Measurements from ENCODE around the gene PRR3. TPM values are rescaled to one million over a fixed set of nuclear protein-coding genes. Genes with fewer than 3 reads are reported as not detected.

The PRR3 gene
- total and polyA plus RNA-seq, 9 of the 15 experiments (the other 6 are each of a cell fraction or from before 2014, with no cell fraction given), result 23.5 to 59.6 (median 28.8) TPM

DNA sequence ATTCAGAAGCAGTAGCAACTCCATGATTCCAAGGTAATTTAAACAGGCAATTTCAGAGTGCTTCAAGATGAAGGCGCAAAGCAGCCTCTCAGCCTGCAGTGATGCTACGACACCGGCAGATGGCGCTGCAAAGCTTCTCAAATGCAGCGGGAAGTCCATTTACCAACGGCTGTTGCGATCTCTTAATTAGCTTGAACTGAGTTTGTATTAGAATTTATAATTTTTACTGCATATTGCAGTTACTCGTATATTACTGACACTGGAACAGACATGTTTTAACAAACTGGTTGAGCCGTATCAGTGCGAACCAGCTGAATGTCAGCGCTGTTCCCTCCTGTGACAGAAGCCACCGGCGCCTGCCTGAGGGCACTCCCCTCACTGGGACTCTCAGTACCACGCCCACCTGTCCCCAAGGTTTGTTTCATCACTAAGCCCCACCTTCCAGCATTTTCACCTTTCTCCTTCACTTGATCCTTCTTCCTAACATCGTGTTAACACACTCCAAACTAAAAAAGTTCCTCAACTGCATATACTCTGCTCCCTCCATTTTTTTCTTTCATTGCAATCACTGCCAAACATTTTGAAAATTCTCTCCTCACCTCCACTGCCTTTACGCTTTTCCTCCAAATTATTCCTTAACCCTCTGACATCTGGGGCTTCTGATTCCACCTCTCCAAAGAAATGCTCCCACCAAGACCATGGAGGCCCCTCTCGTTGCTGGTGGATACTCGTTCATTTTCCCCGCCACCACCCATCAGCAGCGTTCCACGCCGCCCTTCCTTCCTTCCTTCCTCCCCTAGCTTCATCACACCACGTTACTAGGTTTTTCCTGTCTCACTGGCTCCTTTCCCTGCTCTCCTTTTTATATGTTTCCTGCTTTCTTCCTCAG is 15.3 kb upstream of the PRR3 start (continued):
- TF ChIP-seq, protein P1, sequence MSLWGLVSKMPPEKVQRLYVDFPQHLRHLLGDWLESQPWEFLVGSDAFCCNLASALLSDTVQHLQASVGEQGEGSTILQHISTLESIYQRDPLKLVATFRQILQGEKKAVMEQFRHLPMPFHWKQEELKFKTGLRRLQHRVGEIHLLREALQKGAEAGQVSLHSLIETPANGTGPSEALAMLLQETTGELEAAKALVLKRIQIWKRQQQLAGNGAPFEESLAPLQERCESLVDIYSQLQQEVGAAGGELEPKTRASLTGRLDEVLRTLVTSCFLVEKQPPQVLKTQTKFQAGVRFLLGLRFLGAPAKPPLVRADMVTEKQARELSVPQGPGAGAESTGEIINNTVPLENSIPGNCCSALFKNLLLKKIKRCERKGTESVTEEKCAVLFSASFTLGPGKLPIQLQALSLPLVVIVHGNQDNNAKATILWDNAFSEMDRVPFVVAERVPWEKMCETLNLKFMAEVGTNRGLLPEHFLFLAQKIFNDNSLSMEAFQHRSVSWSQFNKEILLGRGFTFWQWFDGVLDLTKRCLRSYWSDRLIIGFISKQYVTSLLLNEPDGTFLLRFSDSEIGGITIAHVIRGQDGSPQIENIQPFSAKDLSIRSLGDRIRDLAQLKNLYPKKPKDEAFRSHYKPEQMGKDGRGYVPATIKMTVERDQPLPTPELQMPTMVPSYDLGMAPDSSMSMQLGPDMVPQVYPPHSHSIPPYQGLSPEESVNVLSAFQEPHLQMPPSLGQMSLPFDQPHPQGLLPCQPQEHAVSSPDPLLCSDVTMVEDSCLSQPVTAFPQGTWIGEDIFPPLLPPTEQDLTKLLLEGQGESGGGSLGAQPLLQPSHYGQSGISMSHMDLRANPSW (CRISPR knock-in tag; IDR thresholded peaks at IDR 0.05), result peak; percentile 68; the same call in 1 of the 2 replicates
- no peak for TF ChIP-seq ZNF197 (CRISPR knock-in tag; IDR thresholded peaks at IDR 0.05; ENCODE audit: low read depth)
- TF ChIP-seq KAT7 (CRISPR knock-in tag; IDR thresholded peaks at IDR 0.05; ENCODE audit: borderline replicate concordance), result no peak
- TF ChIP-seq ZNF551 (CRISPR knock-in tag; IDR thresholded peaks at IDR 0.05), result no peak
- no peak for TF ChIP-seq RNF2 (IDR thresholded peaks at IDR 0.05)
- TF ChIP-seq XRCC3 (IDR thresholded peaks at IDR 0.05), result no peak
- TF ChIP-seq CHD2 (IDR thresholded peaks at IDR 0.05; ENCODE audit: low read depth, low read length), result no peak
- no peak for TF ChIP-seq WHSC1 (IDR thresholded peaks at IDR 0.05; ENCODE audit: low read length)
- no peak for TF ChIP-seq ZNF696 (CRISPR knock-in tag; conservative IDR thresholded peaks at IDR 0.05)
- no peak for TF ChIP-seq MTA2 (IDR thresholded peaks at IDR 0.05; ENCODE audit: low read depth)
- peak; percentile 78; the same call in 1 of the 2 replicates for TF ChIP-seq KLF13 (tag; IDR thresholded peaks at IDR 0.05; ENCODE audit: borderline replicate concordance, low read depth)
- no peak for TF ChIP-seq MYNN (IDR thresholded peaks at IDR 0.05)
- no peak for TF ChIP-seq MYNN (CRISPR knock-in tag; IDR thresholded peaks at IDR 0.05)
- no peak for TF ChIP-seq MEF2D (tag; conservative IDR thresholded peaks at IDR 0.05; ENCODE audit: low read depth)
- no peak for TF ChIP-seq HNRNPH1 (optimal IDR thresholded peaks at IDR 0.05; ENCODE audit: low read depth, low read length)
- no peak for TF ChIP-seq PHB (CRISPR knock-in tag; IDR thresholded peaks at IDR 0.05)
- TF ChIP-seq CREBBP (IDR thresholded peaks at IDR 0.05; ENCODE audit: low read depth, low read length), result no peak
- TF ChIP-seq, protein P2, sequence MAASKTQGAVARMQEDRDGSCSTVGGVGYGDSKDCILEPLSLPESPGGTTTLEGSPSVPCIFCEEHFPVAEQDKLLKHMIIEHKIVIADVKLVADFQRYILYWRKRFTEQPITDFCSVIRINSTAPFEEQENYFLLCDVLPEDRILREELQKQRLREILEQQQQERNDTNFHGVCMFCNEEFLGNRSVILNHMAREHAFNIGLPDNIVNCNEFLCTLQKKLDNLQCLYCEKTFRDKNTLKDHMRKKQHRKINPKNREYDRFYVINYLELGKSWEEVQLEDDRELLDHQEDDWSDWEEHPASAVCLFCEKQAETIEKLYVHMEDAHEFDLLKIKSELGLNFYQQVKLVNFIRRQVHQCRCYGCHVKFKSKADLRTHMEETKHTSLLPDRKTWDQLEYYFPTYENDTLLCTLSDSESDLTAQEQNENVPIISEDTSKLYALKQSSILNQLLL (CRISPR knock-in tag; IDR thresholded peaks at IDR 0.05; ENCODE audit: borderline replicate concordance), result no peak
- TF ChIP-seq MXI1 (IDR thresholded peaks at IDR 0.05; ENCODE audit: low read depth, low read length), result no peak
- peak; percentile 21; the same call in 1 of the 2 replicates for TF ChIP-seq ILF3 (IDR thresholded peaks at IDR 0.05; ENCODE audit: borderline replicate concordance)
- peak; percentile 35; the same call in 1 of the 2 replicates for TF ChIP-seq POLR2G (IDR thresholded peaks at IDR 0.05; ENCODE audit: low read depth, low read length)
- peak; percentile 44; the same call in 1 of the 2 replicates for TF ChIP-seq EGR1 (conservative IDR thresholded peaks at IDR 0.05)
- no peak for TF ChIP-seq SRF (CRISPR knock-in tag; IDR thresholded peaks at IDR 0.05)
- TF ChIP-seq E2F3 (CRISPR knock-in tag; IDR thresholded peaks at IDR 0.05), result 0 out of 2 replicates have a peak, but pooled peaks have one; percentile 49
- TF ChIP-seq ZNF445 (CRISPR knock-in tag; IDR thresholded peaks at IDR 0.05; ENCODE audit: low read depth), result no peak
- TF ChIP-seq HDAC2 (IDR thresholded peaks at IDR 0.05), result peak; percentile 73; the same call in 1 of the 2 replicates
- TF ChIP-seq ZNF766 (CRISPR knock-in tag; conservative IDR thresholded peaks at IDR 0.05), result no peak
- no peak for TF ChIP-seq ZNF165 (CRISPR knock-in tag; IDR thresholded peaks at IDR 0.05; ENCODE audit: borderline replicate concordance)
